Left lung (tissue), 10 donors: ENCODE data around the gene SRPRB. TPM values are rescaled to one million over a fixed set of nuclear protein-coding genes. Genes with fewer than 3 reads are reported as not detected.

Source experiments
- ATAC-seq: fragments of 200-7000 bp; cut with Tn5 transposase; one replicate; pipeline ENCODE4 v1.9.1; 2020; ENCODE audit warnings: moderate library complexity
- DNase-seq, 4 donors: peaks; one replicate each; pipeline ENCODE4 v3.0.0-alpha.2; 2013 to 2020
- H3K27ac ChIP-seq, 2 donors: fragments of 200-600 bp; sonication (generic) in 1 of 2; one replicate each; pipeline versions ENCODE4 v1.5.0 to v1.8.0; 2020 to 2021
- H3K27me3 ChIP-seq, 2 donors: fragments of 200-600 bp; sonication (generic) in 1 of 2; one replicate each; pipeline versions ENCODE4 v1.5.0 to v1.8.0; 2020 to 2021
- H3K36me3 ChIP-seq, 2 donors: fragments of 200-600 bp; sonication (generic) in 1 of 2; one replicate each; pipeline versions ENCODE4 v1.5.0 to v1.8.0; 2020 to 2021
- H3K4me1 ChIP-seq, 2 donors: fragments of 200-600 bp; one replicate each; pipeline ENCODE4 v1.8.0; 2021
- H3K4me3 ChIP-seq, 2 donors: fragments of 200-600 bp; sonication (generic) in 1 of 2; one replicate each; pipeline versions ENCODE4 v1.5.0 to v1.8.0; 2020 to 2021; ENCODE audit warnings: mild to moderate bottlenecking in 1 of 2
- H3K9me3 ChIP-seq, 2 donors: fragments of 200-600 bp; sonication (generic) in 1 of 2; one replicate each; pipeline versions ENCODE4 v1.5.0 to v1.8.0; 2020 to 2021
- CTCF ChIP-seq, 2 donors: fragments of 200-600 bp; sonication (generic) in 1 of 2; IDR thresholded peaks; one replicate each; pipeline versions ENCODE4 v1.5.0 to v1.8.0; 2021; ENCODE audit warnings: antibody characterized with exemption in 2 of 2
- intact Hi-C, 2 donors: fragments of 100-400 bp; cut with DNase I; formaldehyde crosslinking; loops; one replicate each; pipeline versions ENCODE4 v1.11.2 to v1.14.2; 2022
- polyA plus RNA-seq, 6 donors: library from polyadenylated mRNA; unstranded; fragments of 120-200 nt; gene quantifications; one replicate each; pipeline ENCODE4 v1.2.1, GENCODE V29; 2013; ENCODE audit not compliant: insufficient read length in 6 of 6
- total RNA-seq, 2 donors: library from RNA; stranded (reverse); fragmentation: NEBNext Ultra II Directional; extraction: Animal tissue kit (Norgen Biotek cat#: 25700); gene quantifications; one replicate each; pipeline ENCODE4 v1.2.1, GENCODE V29; 2021
- donor health status: DM: no; HTN: yes; CAD: no.
- donor health status: DM: no; HTN: no; CAD: no.

The SRPRB gene
- total and polyA plus RNA-seq, 8 donors = 36.2 to 117 (median 43.9) TPM

- H3K36me3 ChIP-seq = peaks cover 0 to 14% of the 10 kb centered on the region in 2 donors
- peaks cover 0 to 20% of the 10 kb centered on the region in 2 donors for H3K4me1 ChIP-seq
- peak overlapping the region in 1 of 2 donors; percentile 92 for H3K4me3 ChIP-seq
- peak in 1 of 4 donors; percentile 44 for DNase-seq
- H3K27me3 ChIP-seq = no peaks in the 10 kb centered on the region
- no peak overlapping the region for H3K27ac ChIP-seq
- no peak for TF ChIP-seq CTCF (IDR thresholded peaks at IDR 0.05)
- intact Hi-C loops = no loop called here
- ATAC-seq = no peak
- H3K9me3 ChIP-seq = no peaks in the 10 kb centered on the region
Observed at GRCh38 chr3:133804896-133805295, 719 bp upstream of the SRPRB start.

- Histone ChIP-seq H3K4me1 (peaks cover 0 to 20% of the 10 kb centered on the region in 2 donors), H3K27me3 (no peaks in the 10 kb centered on the region), H3K9me3 (no peaks in the 10 kb centered on the region), H3K27ac (peak overlapping the region in 1 of 2 donors; percentile 78), H3K4me3 (peak overlapping the region; percentile 88 to 92), H3K36me3 (peaks cover 0 to 19% of the 10 kb centered on the region in 2 donors)
- intact Hi-C loops = no loop called here
- ATAC-seq (no peak), DNase-seq (no peak)
- TF ChIP-seq CTCF (IDR thresholded peaks at IDR 0.05) = no peak
Observed at GRCh38 chr3:133805384-133805701, 272 bp upstream of the SRPRB start.

GRCh38 chr3:133812872-133813271, 7.3 kb downstream of the SRPRB start:
- Histone ChIP-seq H3K4me1 (peaks cover 0 to 3% of the 10 kb centered on the region in 2 donors), H3K36me3 (peaks cover 4 to 92% of the 10 kb centered on the region in 2 donors), H3K27ac (no peak overlapping the region), H3K27me3 (no peaks in the 10 kb centered on the region), H3K9me3 (no peaks in the 10 kb centered on the region), H3K4me3 (no peak overlapping the region)
- ATAC-seq (no peak), DNase-seq (no peak)
- TF ChIP-seq CTCF (IDR thresholded peaks at IDR 0.05) = no peak
- intact Hi-C loops = loop anchor here in 1 of 2 donors (10.0 kb wide), 1 partner anchor 402 kb away; no protein-coding TSS in a partner anchor

- DNase-seq = no peak
Observed at GRCh38 chr3:133815386-133815785, 9.8 kb downstream of the SRPRB start.

GRCh38 chr3:133820129-133820528, 14.5 kb downstream of the SRPRB start:
- ATAC-seq = no peak
- H3K9me3 ChIP-seq = no peaks in the 10 kb centered on the region
- H3K27me3 ChIP-seq = no peaks in the 10 kb centered on the region
- no peak overlapping the region for H3K27ac ChIP-seq
- TF ChIP-seq CTCF (IDR thresholded peaks at IDR 0.05) = no peak
- H3K4me3 ChIP-seq = no peak overlapping the region
- intact Hi-C loops = no loop called here
- H3K4me1 ChIP-seq = no peaks in the 10 kb centered on the region
- no peak for DNase-seq
- peaks cover 7 to 89% of the 10 kb centered on the region in 2 donors for H3K36me3 ChIP-seq

More at GRCh38 chr3:133815386-133815785, 9.8 kb downstream of the SRPRB start:
- Histone ChIP-seq H3K27ac (no peak overlapping the region), H3K36me3 (peaks cover 4 to 90% of the 10 kb centered on the region in 2 donors), H3K4me1 (no peaks in the 10 kb centered on the region), H3K9me3 (no peaks in the 10 kb centered on the region), H3K27me3 (no peaks in the 10 kb centered on the region), H3K4me3 (no peak overlapping the region)
- ATAC-seq = no peak
- intact Hi-C loops = loop anchor here in 1 of 2 donors (5.0 to 10.0 kb wide), 2 partner anchors 112 to 399 kb away; no protein-coding TSS in a partner anchor
- TF ChIP-seq CTCF (IDR thresholded peaks at IDR 0.05) = no peak
